HFF-Myc (cell line): Measurements from ENCODE around the gene IMPDH2.
A peak's percentile ranks its signal among the peaks of the same experiment; 100 is the strongest.
"Not testable (repeated sequence)": the region's sequence is repeated elsewhere in the genome, so short reads cannot be mapped to it uniquely, and the experiment has no call there.

Experiments used
- DNase-seq: peaks from one replicate; pipeline ENCODE4 v3.0.0-alpha.2; 2011; ENCODE audit warnings: low read depth; ENCODE audit errors: extremely low read depth
- H3K4me3 ChIP-seq: replicated peaks from 2 replicates; pipeline ENCODE4 v1.5.1; 2011; ENCODE audit warnings: low read depth, mild to moderate bottlenecking, control low read depth, low read length
- TF ChIP-seq, protein P1 (sequence below): IDR thresholded peaks from 2 replicates; pipeline ENCODE4 v1.5.1; 2012; ENCODE audit warnings: mild to moderate bottlenecking, low read depth, low read length, control low read depth; ENCODE audit errors: missing control alignments

The IMPDH2 gene

DNA sequence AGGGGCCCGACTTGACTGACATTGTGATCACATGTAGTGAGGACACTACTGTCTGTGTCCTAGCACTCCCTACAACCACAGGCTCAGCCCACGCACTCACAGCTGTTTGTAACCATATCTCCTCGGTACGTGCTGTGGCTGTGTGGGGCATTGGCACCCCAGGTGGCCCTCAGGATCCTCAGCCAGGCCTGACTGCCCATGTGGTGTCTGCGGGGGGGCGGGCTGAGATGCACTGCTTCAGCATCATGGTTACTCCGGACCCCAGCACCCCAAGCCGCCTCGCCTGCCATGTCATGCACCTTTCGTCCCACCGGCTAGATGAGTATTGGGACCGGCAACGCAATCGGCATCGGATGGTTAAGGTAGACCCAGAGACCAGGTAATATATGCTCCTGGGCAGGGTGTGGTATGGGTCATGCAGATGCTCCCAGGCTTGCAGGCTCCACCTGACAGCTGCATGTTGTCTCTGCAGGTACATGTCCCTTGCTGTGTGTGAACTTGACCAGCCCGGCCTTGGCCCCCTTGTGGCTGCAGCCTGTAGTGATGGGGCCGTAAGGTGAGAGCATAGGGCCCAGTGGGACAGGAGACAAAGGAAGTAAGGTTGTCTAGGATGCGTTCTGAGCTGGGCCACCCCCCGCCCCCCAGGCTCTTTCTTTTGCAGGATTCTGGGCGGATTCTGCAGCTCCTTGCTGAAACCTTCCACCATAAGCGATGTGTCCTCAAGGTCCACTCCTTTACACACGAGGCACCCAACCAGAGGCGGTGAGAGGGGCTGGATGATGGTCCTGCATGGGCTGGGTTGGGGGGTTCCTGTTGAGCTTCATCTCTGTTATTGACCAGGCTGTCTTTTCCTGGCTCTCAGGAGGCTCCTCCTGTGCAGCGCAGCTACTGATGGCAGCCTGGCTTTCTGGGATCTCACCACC lies 15.2 kb downstream of the IMPDH2 start:
- DNase-seq: no peak
- TF ChIP-seq, protein P1, sequence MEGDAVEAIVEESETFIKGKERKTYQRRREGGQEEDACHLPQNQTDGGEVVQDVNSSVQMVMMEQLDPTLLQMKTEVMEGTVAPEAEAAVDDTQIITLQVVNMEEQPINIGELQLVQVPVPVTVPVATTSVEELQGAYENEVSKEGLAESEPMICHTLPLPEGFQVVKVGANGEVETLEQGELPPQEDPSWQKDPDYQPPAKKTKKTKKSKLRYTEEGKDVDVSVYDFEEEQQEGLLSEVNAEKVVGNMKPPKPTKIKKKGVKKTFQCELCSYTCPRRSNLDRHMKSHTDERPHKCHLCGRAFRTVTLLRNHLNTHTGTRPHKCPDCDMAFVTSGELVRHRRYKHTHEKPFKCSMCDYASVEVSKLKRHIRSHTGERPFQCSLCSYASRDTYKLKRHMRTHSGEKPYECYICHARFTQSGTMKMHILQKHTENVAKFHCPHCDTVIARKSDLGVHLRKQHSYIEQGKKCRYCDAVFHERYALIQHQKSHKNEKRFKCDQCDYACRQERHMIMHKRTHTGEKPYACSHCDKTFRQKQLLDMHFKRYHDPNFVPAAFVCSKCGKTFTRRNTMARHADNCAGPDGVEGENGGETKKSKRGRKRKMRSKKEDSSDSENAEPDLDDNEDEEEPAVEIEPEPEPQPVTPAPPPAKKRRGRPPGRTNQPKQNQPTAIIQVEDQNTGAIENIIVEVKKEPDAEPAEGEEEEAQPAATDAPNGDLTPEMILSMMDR: peak; percentile 74
- H3K4me3 ChIP-seq: no peak overlapping the region

DNA sequence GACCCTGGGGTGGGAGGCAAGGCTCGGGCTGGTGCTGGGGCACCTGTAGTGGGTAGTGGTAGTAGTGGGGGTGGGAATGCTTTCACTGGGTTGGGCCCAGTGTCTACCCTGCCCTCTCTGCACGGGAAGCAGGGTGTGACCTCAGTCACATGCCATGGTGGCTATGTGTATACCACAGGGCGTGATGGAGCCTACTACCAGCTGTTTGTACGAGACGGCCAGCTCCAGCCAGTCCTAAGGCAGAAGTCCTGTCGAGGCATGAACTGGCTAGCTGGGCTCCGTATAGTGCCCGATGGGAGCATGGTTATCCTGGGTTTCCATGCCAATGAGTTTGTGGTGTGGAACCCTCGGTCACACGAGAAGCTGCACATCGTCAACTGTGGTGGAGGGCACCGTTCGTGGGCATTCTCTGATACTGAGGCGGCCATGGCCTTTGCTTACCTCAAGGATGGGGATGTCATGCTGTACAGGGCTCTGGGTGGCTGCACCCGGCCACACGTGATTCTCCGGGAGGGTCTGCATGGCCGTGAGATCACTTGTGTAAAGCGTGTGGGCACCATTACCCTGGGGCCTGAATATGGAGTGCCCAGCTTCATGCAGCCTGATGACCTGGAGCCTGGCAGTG lies 16.0 kb downstream of the IMPDH2 start:
- H3K4me3 ChIP-seq: no peak overlapping the region
- no peak for DNase-seq
- TF ChIP-seq, protein P1: no peak

DNA sequence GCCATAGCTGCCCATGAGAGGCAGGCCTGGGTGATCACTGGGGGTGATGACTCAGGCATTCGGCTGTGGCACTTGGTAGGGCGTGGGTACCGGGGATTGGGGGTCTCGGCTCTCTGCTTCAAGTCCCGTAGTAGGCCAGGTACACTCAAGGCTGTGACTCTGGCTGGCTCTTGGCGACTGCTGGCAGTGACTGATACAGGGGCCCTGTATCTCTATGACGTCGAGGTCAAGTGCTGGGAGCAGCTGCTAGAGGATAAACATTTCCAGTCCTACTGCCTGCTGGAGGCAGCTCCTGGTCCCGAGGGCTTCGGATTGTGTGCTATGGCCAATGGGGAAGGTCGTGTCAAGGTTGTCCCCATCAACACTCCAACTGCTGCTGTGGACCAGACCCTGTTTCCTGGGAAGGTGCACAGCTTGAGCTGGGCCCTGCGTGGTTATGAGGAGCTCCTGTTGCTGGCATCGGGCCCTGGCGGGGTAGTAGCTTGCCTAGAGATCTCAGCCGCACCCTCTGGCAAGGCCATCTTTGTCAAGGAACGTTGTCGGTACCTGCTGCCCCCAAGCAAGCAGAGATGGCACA lies 16.7 kb downstream of the IMPDH2 start:
- no peak overlapping the region for H3K4me3 ChIP-seq
- DNase-seq: no peak
- TF ChIP-seq, protein P1: no peak

DNA sequence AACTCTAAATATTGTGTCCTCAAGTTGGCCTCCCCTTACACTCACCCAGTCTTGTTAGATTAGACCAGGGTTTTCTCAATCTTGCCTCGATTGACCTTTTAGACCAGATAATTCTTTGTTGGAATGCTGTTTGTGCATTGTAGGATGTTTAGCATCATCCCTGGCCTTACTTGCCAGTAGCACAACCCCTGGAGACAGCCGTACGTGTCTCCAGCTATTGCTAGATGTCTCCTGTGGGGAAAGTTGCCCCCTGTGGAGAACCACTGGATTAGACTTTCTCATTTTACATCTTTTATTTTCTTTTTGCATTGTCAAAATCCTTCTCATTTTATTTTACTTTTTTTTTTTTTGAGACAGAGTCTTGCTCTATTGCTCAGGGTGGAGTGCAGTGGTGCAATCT lies 19.8 kb downstream of the IMPDH2 start:
- H3K4me3 ChIP-seq: no peak overlapping the region
- TF ChIP-seq, protein P1: no peak
- no peak for DNase-seq

DNA sequence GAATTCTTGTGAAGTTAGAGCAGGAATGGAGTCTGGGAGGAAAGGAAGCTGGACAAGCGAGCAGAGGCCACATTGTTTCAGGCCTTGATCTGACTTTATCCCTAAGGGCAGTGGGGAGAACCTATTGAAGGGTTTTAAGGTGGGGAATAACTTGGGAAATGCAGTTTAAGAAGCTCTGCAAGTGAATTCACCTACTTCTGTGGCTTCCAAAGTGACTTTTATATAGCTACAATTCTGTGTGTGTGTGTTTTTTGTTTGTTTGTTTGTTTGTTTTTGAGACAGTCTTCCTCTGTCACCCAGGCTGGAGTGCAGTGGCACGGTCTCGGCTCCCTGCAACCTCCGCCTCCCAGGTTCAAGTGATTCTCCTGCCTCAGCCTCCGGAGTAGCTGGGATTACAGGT lies 20.6 kb downstream of the IMPDH2 start:
- DNase-seq: not testable (repeated sequence)
- H3K4me3 ChIP-seq: peak overlapping the region; percentile 59

DNA sequence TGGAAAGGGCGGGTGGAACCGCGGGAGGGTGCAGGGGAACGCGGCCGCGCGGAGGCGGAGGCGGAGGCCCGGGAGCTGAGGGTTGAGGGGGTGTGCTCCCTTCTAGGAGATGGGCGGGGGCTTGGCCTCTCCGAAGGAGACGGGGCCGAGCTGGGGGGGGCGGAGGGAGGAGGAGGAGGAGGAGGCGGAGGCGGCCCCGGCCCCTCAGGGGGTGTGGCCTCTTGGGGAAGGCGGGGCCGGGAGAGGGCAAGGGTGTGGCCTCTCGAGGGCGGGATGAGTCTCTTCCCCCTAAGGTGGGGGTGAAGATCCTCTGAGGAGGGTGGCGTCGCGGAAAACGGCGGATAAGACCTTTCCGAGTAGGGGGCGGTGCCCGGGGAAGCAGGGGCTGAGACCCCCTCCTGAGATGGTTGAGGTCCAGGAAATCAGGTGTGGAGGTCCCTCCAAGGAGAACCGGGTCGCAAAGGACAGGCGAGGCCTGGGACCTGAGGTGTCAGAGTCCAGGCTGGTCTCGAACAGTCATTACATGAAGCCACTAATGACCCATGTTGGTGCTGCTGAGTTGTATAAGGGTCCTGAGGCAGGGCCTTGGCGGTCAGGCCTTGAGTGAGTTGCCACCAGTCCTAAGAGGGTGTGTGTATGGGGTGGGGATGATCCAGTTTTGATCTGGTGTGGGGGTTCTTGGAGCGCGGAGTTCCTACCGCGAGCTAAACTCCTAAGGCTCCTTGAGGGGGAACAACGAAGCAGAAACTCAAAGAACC lies 21.2 kb downstream of the IMPDH2 start:
- peak overlapping the region; percentile 59 for H3K4me3 ChIP-seq
- TF ChIP-seq, protein P1: no peak
- no peak for DNase-seq
